HCT116 (cell line): Measurements from ENCODE around the gene KCNK2. TPM values are rescaled to one million over a fixed set of nuclear protein-coding genes. Genes with fewer than 3 reads are reported as not detected.

Source experiments
- ATAC-seq: fragments of 200-7000 bp; cut with Tn5 transposase; 2 replicates; pipeline ENCODE4 v1.9.1; 2020; ENCODE audit warnings: mild to moderate bottlenecking, moderate library complexity
- BruUV-seq: library from RNA; stranded (reverse); fragments of 400-500 nt; replicated peaks from 2 replicates; lab custom pipeline; 2021; lab: Mats Ljungman, UMichigan
- CTCF ChIA-PET: fragments of 300-600 bp; sonication (Branson Sonifier 250); formaldehyde crosslinking; loops from one replicate; lab custom pipeline; 2021; ENCODE audit warnings: antibody characterized with exemption; lab: Charles Lee
- POLR2A ChIA-PET: fragments of 300-600, 350-600 bp; sonication (Branson Sonifier 250); formaldehyde crosslinking; loops from one replicate; lab custom pipeline; 2021; ENCODE audit warnings: antibody characterized with exemption; lab: Charles Lee
- RAD21 ChIA-PET, 2 experiments: fragments of 300-600 bp; sonication (Branson Sonifier 250); formaldehyde crosslinking; loops; one replicate each; lab custom pipeline; 2023; ENCODE audit warnings: low total read pairs in 2 of 2; ENCODE audit not compliant: uncharacterized antibody in 2 of 2, unreplicated experiment in 2 of 2, low non-redundant PET in 1 of 2; lab: Charles Lee
- DNase-seq: peaks from one replicate; pipeline ENCODE4 v3.0.0-alpha.2; 2010; ENCODE audit warnings: low read depth, low spot score
- H2AFZ ChIP-seq: fragments of 200-600 bp; shearing (Covaris generic), sonication (generic); 2 replicates; pipeline ENCODE4 v1.6.1; 2017; ENCODE audit warnings: low read depth, mixed run types, mixed read lengths, antibody characterized with exemption, low read length; ENCODE audit not compliant: poor library complexity, severe bottlenecking
- H3K27ac ChIP-seq: 2 replicates; pipeline ENCODE4 v1.5.1; 2012; ENCODE audit warnings: low read depth, low read length
- H3K27me3 ChIP-seq: fragments of 200-600 bp; sonication (generic); 2 replicates; pipeline ENCODE4 v1.6.1; 2016; ENCODE audit warnings: mixed run types, low read length, mixed read lengths; ENCODE audit not compliant: insufficient read depth
- H3K36me3 ChIP-seq, 2 experiments: fragments of 200-500 bp in 1 of 2; fragments of 200-600 bp in 1 of 2; sonication (Bioruptor generic) in 1 of 2; sonication (generic) in 1 of 2; 2 replicates each; pipeline versions ENCODE4 v1.5.1 to v1.6.1; 2014 to 2016; ENCODE audit warnings: low read length in 2 of 2, inconsistent platforms in 1 of 2, mixed read lengths in 1 of 2, mixed run types in 1 of 2; ENCODE audit not compliant: insufficient read depth in 2 of 2, control insufficient read depth in 1 of 2
- H3K4me1 ChIP-seq, 2 experiments: fragments of 200-600 bp in 1 of 2; sonication (generic) in 1 of 2; 2 replicates each; pipeline versions ENCODE4 v1.5.1 to v1.6.1; 2012 to 2017; ENCODE audit warnings: low read length in 2 of 2, inconsistent platforms in 1 of 2, mild to moderate bottlenecking in 1 of 2, mixed read lengths in 1 of 2, mixed run types in 1 of 2, moderate library complexity in 1 of 2; ENCODE audit not compliant: insufficient read depth in 2 of 2, control insufficient read depth in 1 of 2
- H3K4me2 ChIP-seq: fragments of 200-600 bp; sonication (generic); 2 replicates; pipeline ENCODE4 v1.6.1; 2017; ENCODE audit warnings: mixed run types, low read length, mixed read lengths
- H3K4me3 ChIP-seq, 2 experiments: fragments of 200-600 bp in 1 of 2; sonication (generic) in 1 of 2; replicated peaks in 1 of 2; 2 replicates each; pipeline ENCODE4 v1.5.1; 2011 to 2016; ENCODE audit warnings: low read length in 2 of 2, control low read depth in 1 of 2, low read depth in 1 of 2, mild to moderate bottlenecking in 1 of 2, mixed read lengths in 1 of 2, mixed run types in 1 of 2
- H3K79me2 ChIP-seq: fragments of 200-600 bp; sonication (generic); 2 replicates; pipeline ENCODE4 v1.6.1; 2017; ENCODE audit warnings: mild to moderate bottlenecking, mixed run types, low read length, moderate library complexity, mixed read lengths; ENCODE audit not compliant: insufficient read depth
- H3K9ac ChIP-seq: fragments of 200-600 bp; sonication (generic); 2 replicates; pipeline ENCODE4 v1.6.1; 2016; ENCODE audit warnings: low read length, mixed read lengths
- H3K9me2 ChIP-seq: fragments of 200-600 bp; sonication (generic), shearing (Covaris generic); 2 replicates; pipeline ENCODE4 v1.6.1; 2017; ENCODE audit warnings: mixed run types, mild to moderate bottlenecking, moderate library complexity; ENCODE audit not compliant: insufficient read depth
- H3K9me3 ChIP-seq, 2 experiments: fragments of 200-500 bp in 1 of 2; fragments of 200-600 bp in 1 of 2; sonication (Bioruptor generic) in 1 of 2; sonication (generic) in 1 of 2; 2 replicates each; pipeline ENCODE4 v1.6.1; 2014 to 2017; ENCODE audit warnings: low read length in 2 of 2, mixed read lengths in 2 of 2, inconsistent platforms in 1 of 2, low read depth in 1 of 2, mild to moderate bottlenecking in 1 of 2, mixed run types in 1 of 2, moderate library complexity in 1 of 2; ENCODE audit not compliant: control insufficient read depth in 1 of 2, insufficient read depth in 1 of 2
- H4K20me1 ChIP-seq: fragments of 200-600 bp; sonication (generic), shearing (Covaris generic); 2 replicates; pipeline ENCODE4 v1.6.1; 2017; ENCODE audit warnings: mixed run types, mild to moderate bottlenecking, moderate library complexity; ENCODE audit not compliant: insufficient read depth
- CBX3 ChIP-seq: IDR thresholded peaks from 2 replicates; pipeline ENCODE4 v1.6.1; 2012; ENCODE audit warnings: low read depth
- CEBPB ChIP-seq: IDR thresholded peaks from 2 replicates; pipeline ENCODE4 v1.6.1; 2012; ENCODE audit warnings: low read depth
- EGR1 ChIP-seq: IDR thresholded peaks from 2 replicates; pipeline ENCODE4 v1.6.1; 2012; ENCODE audit warnings: low read depth
- ELF1 ChIP-seq: IDR thresholded peaks from 2 replicates; pipeline ENCODE4 v1.6.1; 2012; ENCODE audit warnings: low read depth, borderline replicate concordance
- JUND ChIP-seq: IDR thresholded peaks from 2 replicates; pipeline ENCODE4 v1.6.1; 2012
- MAX ChIP-seq: IDR thresholded peaks from 2 replicates; pipeline ENCODE4 v1.6.1; 2012
- POLR2A ChIP-seq: IDR thresholded peaks from 2 replicates; pipeline ENCODE4 v1.7.0; 2011; ENCODE audit warnings: borderline replicate concordance; ENCODE audit not compliant: insufficient read depth, insufficient read length; ENCODE audit errors: extremely low read depth
- POLR2AphosphoS5 ChIP-seq: IDR thresholded peaks from 2 replicates; pipeline ENCODE4 v1.6.1; 2011; ENCODE audit warnings: mild to moderate bottlenecking, low read depth, low read length, moderate library complexity
- RAD21 ChIP-seq: IDR thresholded peaks from 2 replicates; pipeline ENCODE4 v1.6.1; 2012; ENCODE audit warnings: low read depth, mild to moderate bottlenecking
- SIN3A ChIP-seq: IDR thresholded peaks from 2 replicates; pipeline ENCODE4 v1.6.1; 2012; ENCODE audit warnings: low read depth
- SP1 ChIP-seq: IDR thresholded peaks from 2 replicates; pipeline ENCODE4 v1.6.1; 2012; ENCODE audit warnings: low read depth
- TCF7L2 ChIP-seq: IDR thresholded peaks from 2 replicates; pipeline ENCODE4 v1.7.0; 2011; ENCODE audit warnings: borderline replicate concordance, inconsistent platforms; ENCODE audit not compliant: insufficient read depth, insufficient read length; ENCODE audit errors: extremely low read depth
- YY1 ChIP-seq: IDR thresholded peaks from 2 replicates; pipeline ENCODE4 v1.6.1; 2011; ENCODE audit warnings: low read length, low read depth, moderate library complexity, mild to moderate bottlenecking; ENCODE audit not compliant: insufficient replicate concordance; ENCODE audit errors: extremely low read depth
- ZFX ChIP-seq: fragments of 450-650 bp; IDR thresholded peaks from 2 replicates; pipeline ENCODE4 v1.6.1; 2017
- ZNF274 ChIP-seq: fragments of 200-500 bp; sonication (Bioruptor generic); IDR thresholded peaks from 2 replicates; pipeline ENCODE4 v1.6.1; 2014; ENCODE audit warnings: mild to moderate bottlenecking, low read depth, low read length, inconsistent platforms
- intact Hi-C: fragments of 100-400 bp; cut with micrococcal nuclease; formaldehyde crosslinking; loops from 2 replicates; pipeline ENCODE4 v1.10.0; 2022
- total RNA-seq: library from RNA; stranded (reverse); gene quantifications from one replicate; pipeline ENCODE4 v1.2.1, GENCODE V29; 2021; ENCODE audit not compliant: unreplicated experiment
- TF ChIP-seq, protein P1 (sequence below), 3 experiments: fragments of 200-600 bp in 1 of 3; sonication (generic) in 1 of 3; IDR thresholded peaks in 2 of 3; conservative IDR thresholded peaks in 1 of 3; 2 replicates each; pipeline ENCODE4 v1.5.1; 2012 to 2017; ENCODE audit warnings: low read depth in 2 of 3, low read length in 2 of 3, antibody characterized with exemption in 1 of 3, borderline replicate concordance in 1 of 3, control low read depth in 1 of 3, mild to moderate bottlenecking in 1 of 3, mixed read lengths in 1 of 3, mixed run types in 1 of 3, moderate library complexity in 1 of 3; ENCODE audit not compliant: insufficient read depth in 1 of 3
- TF ChIP-seq, protein P2 (sequence below): IDR thresholded peaks from 2 replicates; pipeline ENCODE4 v1.6.1; 2012; ENCODE audit warnings: low read depth

KCNK2 gene
- total RNA-seq, 1 experiment from 2014 or later, result 0.27 TPM

DNA sequence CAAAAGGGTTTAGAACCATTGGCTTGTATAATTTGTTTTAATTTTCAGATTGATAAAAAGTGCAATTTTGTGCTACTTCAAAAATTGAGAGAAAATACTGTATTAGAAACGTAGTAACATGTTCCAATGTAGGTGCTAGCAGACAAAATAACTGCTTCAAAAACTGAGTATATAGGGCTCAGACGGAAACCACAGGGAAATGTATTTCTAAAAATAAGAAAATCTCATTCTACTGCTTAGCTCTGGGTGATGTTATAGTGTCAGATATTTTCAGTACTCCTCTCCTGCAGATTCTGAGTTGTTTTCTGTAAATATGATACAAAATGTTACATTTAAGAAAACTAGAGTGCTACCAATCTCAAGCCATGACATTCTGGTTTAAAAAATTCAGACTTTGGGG is 55.4 kb downstream of the KCNK2 start:
- CTCF ChIA-PET, result no interaction called here

GRCh38 chr1:215140135-215140534 is 57.6 kb downstream of the KCNK2 start:
- POLR2A ChIA-PET, result no interaction called here
- no peak for TF ChIP-seq ELF1
- no peak for TF ChIP-seq TCF7L2
- TF ChIP-seq RAD21, result no peak
- no peak for TF ChIP-seq ZFX
- TF ChIP-seq CBX3, result no peak
- TF ChIP-seq YY1, result no peak
- no peak for TF ChIP-seq SP1
- TF ChIP-seq CEBPB, result no peak
- TF ChIP-seq POLR2A, result no peak
- TF ChIP-seq EGR1, result no peak
- TF ChIP-seq, protein P1, sequence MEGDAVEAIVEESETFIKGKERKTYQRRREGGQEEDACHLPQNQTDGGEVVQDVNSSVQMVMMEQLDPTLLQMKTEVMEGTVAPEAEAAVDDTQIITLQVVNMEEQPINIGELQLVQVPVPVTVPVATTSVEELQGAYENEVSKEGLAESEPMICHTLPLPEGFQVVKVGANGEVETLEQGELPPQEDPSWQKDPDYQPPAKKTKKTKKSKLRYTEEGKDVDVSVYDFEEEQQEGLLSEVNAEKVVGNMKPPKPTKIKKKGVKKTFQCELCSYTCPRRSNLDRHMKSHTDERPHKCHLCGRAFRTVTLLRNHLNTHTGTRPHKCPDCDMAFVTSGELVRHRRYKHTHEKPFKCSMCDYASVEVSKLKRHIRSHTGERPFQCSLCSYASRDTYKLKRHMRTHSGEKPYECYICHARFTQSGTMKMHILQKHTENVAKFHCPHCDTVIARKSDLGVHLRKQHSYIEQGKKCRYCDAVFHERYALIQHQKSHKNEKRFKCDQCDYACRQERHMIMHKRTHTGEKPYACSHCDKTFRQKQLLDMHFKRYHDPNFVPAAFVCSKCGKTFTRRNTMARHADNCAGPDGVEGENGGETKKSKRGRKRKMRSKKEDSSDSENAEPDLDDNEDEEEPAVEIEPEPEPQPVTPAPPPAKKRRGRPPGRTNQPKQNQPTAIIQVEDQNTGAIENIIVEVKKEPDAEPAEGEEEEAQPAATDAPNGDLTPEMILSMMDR (IDR thresholded peaks at IDR 0.05 in 2 of 3, conservative IDR thresholded peaks at IDR 0.05 in 1 of 3; ENCODE audit: borderline replicate concordance in 1 of 3, insufficient read depth in 1 of 3, low read depth in 2 of 3, low read length in 2 of 3), result no peak
- TF ChIP-seq, protein P2, sequence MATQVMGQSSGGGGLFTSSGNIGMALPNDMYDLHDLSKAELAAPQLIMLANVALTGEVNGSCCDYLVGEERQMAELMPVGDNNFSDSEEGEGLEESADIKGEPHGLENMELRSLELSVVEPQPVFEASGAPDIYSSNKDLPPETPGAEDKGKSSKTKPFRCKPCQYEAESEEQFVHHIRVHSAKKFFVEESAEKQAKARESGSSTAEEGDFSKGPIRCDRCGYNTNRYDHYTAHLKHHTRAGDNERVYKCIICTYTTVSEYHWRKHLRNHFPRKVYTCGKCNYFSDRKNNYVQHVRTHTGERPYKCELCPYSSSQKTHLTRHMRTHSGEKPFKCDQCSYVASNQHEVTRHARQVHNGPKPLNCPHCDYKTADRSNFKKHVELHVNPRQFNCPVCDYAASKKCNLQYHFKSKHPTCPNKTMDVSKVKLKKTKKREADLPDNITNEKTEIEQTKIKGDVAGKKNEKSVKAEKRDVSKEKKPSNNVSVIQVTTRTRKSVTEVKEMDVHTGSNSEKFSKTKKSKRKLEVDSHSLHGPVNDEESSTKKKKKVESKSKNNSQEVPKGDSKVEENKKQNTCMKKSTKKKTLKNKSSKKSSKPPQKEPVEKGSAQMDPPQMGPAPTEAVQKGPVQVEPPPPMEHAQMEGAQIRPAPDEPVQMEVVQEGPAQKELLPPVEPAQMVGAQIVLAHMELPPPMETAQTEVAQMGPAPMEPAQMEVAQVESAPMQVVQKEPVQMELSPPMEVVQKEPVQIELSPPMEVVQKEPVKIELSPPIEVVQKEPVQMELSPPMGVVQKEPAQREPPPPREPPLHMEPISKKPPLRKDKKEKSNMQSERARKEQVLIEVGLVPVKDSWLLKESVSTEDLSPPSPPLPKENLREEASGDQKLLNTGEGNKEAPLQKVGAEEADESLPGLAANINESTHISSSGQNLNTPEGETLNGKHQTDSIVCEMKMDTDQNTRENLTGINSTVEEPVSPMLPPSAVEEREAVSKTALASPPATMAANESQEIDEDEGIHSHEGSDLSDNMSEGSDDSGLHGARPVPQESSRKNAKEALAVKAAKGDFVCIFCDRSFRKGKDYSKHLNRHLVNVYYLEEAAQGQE, result no peak
- no peak for TF ChIP-seq JUND
- TF ChIP-seq MAX, result no peak
- TF ChIP-seq SIN3A, result no peak

More for the DNA sequence above, 55.4 kb downstream of the KCNK2 start:
- H3K36me3 ChIP-seq, result no peaks in the 10 kb centered on the region
- H3K27me3 ChIP-seq, result no peaks in the 10 kb centered on the region
- no peaks in the 10 kb centered on the region for H4K20me1 ChIP-seq
- RAD21 ChIA-PET, result no interaction called here
- H3K9ac ChIP-seq, result no peak overlapping the region
- ATAC-seq, result no peak
- intact Hi-C loops, result no loop called here
- no peak overlapping the region for H3K4me3 ChIP-seq
- H2AFZ ChIP-seq, result no peak overlapping the region
- H3K9me3 ChIP-seq, result no peaks in the 10 kb centered on the region
- POLR2A ChIA-PET, result no interaction called here
- no peaks in the 10 kb centered on the region for H3K79me2 ChIP-seq
- TF ChIP-seq EGR1, result no peak
- TF ChIP-seq ZFX, result no peak
- TF ChIP-seq ZNF274, result no peak
- TF ChIP-seq JUND, result no peak
- no peak for TF ChIP-seq POLR2A
- no peak for TF ChIP-seq SIN3A
- no peak for TF ChIP-seq POLR2AphosphoS5
- TF ChIP-seq, all 23 proteins: peak for 0
- no peak overlapping the region for H3K27ac ChIP-seq
- no peak overlapping the region for H3K4me2 ChIP-seq
- H3K4me1 ChIP-seq, result no peaks in the 10 kb centered on the region
- H3K9me2 ChIP-seq, result no peaks in the 10 kb centered on the region
- BruUV-seq, result no TSS peak
- no peak for DNase-seq

More at GRCh38 chr1:215140135-215140534, 57.6 kb downstream of the KCNK2 start:
- no peak overlapping the region for H2AFZ ChIP-seq
- H3K27me3 ChIP-seq, result no peaks in the 10 kb centered on the region
- H3K27ac ChIP-seq, result no peak overlapping the region
- H3K9me3 ChIP-seq, result no peaks in the 10 kb centered on the region
- no peaks in the 10 kb centered on the region for H3K36me3 ChIP-seq
- ChIA-PET CTCF (no interaction called here), RAD21 (no interaction called here)
- no peak overlapping the region for H3K4me3 ChIP-seq
- no peak for DNase-seq
- no peaks in the 10 kb centered on the region for H4K20me1 ChIP-seq
- H3K79me2 ChIP-seq, result no peaks in the 10 kb centered on the region
- no TSS peak for BruUV-seq
- H3K9me2 ChIP-seq, result no peaks in the 10 kb centered on the region
- H3K4me1 ChIP-seq, result no peaks in the 10 kb centered on the region
- H3K9ac ChIP-seq, result no peak overlapping the region
- intact Hi-C loops, result no loop called here
- H3K4me2 ChIP-seq, result no peak overlapping the region
- no peak for ATAC-seq
